ENCODE results near the gene POLR1A.

DNA sequence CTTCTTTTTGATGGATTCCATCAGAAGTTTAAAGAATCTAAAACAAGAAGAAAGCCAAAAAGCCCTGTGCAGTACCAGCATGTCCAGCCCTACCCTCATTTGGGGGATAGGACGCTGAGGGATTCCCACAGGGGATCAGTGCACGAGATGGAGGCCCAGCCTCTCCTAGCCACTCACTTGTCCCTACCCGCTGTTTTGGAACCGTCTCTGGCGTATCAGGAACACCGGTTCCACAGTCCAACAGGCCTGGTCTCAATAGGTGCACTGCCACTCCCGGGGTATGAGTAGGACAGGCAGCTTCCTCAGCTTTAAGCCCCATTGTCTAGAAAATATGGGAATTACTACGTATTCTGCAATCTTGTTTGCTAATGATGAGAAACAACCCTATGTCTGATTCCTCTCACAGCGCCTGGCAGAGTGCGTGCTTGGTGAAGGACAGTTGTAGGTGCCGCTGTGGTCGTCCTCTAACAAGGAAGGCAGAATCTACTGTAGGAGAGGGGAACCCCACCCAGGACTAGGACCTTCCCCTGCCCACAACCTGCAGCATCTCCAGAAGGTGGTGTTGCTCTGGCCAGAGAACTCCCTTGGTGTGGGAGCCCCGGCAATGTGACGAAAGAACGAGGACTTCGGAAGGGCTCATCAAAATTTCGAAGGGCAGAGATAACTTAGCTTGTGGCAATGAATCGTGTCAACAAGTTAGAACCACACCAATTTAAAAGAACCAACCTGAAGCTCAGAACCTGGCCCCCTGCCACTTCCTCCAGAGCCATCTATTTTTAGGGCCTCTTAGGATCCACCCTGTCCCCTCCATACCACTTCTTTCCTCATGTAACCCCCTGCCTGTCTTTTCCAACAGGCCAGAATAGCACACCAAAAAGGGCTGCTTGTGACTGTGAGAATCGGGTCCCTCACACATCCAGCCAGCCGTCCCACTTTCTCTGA, 71.7 kb downstream of the POLR1A start:
- TF ChIP-seq ZNF175 (tag by site-specific recombination; IDR thresholded peaks at IDR 0.05) (no peak), ZNF2 (tag by site-specific recombination; IDR thresholded peaks at IDR 0.05) (no peak)
- TF ChIP-seq, protein P1, sequence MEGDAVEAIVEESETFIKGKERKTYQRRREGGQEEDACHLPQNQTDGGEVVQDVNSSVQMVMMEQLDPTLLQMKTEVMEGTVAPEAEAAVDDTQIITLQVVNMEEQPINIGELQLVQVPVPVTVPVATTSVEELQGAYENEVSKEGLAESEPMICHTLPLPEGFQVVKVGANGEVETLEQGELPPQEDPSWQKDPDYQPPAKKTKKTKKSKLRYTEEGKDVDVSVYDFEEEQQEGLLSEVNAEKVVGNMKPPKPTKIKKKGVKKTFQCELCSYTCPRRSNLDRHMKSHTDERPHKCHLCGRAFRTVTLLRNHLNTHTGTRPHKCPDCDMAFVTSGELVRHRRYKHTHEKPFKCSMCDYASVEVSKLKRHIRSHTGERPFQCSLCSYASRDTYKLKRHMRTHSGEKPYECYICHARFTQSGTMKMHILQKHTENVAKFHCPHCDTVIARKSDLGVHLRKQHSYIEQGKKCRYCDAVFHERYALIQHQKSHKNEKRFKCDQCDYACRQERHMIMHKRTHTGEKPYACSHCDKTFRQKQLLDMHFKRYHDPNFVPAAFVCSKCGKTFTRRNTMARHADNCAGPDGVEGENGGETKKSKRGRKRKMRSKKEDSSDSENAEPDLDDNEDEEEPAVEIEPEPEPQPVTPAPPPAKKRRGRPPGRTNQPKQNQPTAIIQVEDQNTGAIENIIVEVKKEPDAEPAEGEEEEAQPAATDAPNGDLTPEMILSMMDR (tag by site-specific recombination; IDR thresholded peaks at IDR 0.05), result no peak
